GM13976 (cell line): ENCODE results near the gene PPP1R13B.

Experiments used
- DNase-seq: peaks from one replicate; pipeline ENCODE4 v3.0.0; 2012; ENCODE audit warnings: low spot score
- CTCF ChIP-seq: IDR thresholded peaks from 2 replicates; pipeline ENCODE4 v1.5.1; 2012; ENCODE audit warnings: borderline replicate concordance, mild to moderate bottlenecking; ENCODE audit not compliant: insufficient read depth; ENCODE audit errors: extremely low read depth, missing control alignments, control extremely low read depth
- in situ Hi-C: fragments of 300-500 bp; cut with MboI; formaldehyde crosslinking; loops from one replicate; pipeline ENCODE4 v1.12.0; 2022; ENCODE audit warnings: low sequenced_read_pairs, mixed read lengths, inconsistent platforms; ENCODE audit not compliant: unreplicated experiment

PPP1R13B gene

GRCh38 chr14:103729496-103730448, 117.6 kb downstream of the PPP1R13B start:
- no peak for TF ChIP-seq CTCF
- DNase-seq, result no peak
- in situ Hi-C loops, result no loop called here

GRCh38 chr14:103728721-103729120, 118.7 kb downstream of the PPP1R13B start:
- in situ Hi-C loops, result no loop called here
- no peak for DNase-seq
- TF ChIP-seq CTCF, result no peak

GRCh38 chr14:103728141-103728540, 119.2 kb downstream of the PPP1R13B start:
- DNase-seq, result no peak
- in situ Hi-C loops, result no loop called here
- no peak for TF ChIP-seq CTCF

GRCh38 chr14:103727313-103727980, 119.9 kb downstream of the PPP1R13B start:
- in situ Hi-C loops, result no loop called here
- no peak for DNase-seq
- no peak for TF ChIP-seq CTCF

- in situ Hi-C loops, result no loop called here
- DNase-seq, result no peak
- no peak for TF ChIP-seq CTCF
These were observed 120.9 kb downstream of the PPP1R13B start for GRCh38 chr14:103726474-103726873.

- DNase-seq, result no peak
- TF ChIP-seq CTCF, result no peak
- in situ Hi-C loops, result no loop called here
These were observed 121.5 kb downstream of the PPP1R13B start for GRCh38 chr14:103725739-103726395.
